Stimulated activated CD4-positive, alpha-beta T cell treated with anti-CD3 and anti-CD28 coated beads, Interleukin-2, amount 100 ng/mL, for 4 hours (primary cell): ENCODE measurements around the gene BDKRB1.

Experiments used
- DNase-seq: peaks from one replicate; pipeline ENCODE4 v3.0.0-alpha.2; 2020; ENCODE audit warnings: low read depth

The BDKRB1 gene

DNA sequence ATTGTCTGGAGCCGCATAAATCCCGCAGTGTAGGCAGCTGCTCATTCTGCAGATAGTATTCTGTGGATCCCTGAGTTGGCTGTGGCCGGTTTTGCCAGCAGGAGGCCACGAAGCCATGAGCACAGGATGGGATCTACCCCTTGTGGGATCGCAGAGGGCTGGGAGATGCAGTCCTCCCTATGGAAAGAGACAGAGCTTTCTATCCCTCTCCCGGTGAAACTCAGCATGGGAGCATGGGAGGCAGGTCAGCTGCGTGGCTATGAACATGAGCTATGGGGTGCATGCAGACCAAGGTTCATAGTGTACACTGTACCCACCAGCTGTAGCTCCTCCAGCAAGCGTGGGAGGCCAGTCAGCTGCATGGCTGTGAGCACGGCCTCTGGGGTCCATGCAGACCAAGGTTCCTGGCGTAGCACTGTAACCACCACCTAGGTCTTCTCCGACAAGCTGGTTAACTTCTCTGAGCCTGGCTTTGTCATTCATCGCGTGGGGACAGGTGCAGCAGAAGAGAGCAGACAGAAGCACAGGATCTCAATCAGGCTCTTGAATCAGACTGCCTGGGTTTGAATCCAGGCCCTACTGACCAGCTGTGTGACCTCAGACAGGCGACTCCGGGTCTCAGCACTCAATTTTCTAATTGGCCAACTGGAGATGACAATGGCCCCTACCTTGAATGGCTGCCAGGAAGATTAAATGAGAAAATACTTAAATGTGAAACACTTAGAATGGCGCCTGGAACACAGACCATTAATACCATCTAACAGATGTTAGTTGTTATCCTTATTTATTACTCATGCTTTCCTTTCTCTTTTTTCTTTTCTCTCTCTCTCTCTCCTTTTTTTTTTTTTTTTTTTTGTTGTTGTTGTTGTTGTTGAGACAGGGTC is 6.0 kb downstream of the BDKRB1 start:
- DNase-seq: no peak

DNA sequence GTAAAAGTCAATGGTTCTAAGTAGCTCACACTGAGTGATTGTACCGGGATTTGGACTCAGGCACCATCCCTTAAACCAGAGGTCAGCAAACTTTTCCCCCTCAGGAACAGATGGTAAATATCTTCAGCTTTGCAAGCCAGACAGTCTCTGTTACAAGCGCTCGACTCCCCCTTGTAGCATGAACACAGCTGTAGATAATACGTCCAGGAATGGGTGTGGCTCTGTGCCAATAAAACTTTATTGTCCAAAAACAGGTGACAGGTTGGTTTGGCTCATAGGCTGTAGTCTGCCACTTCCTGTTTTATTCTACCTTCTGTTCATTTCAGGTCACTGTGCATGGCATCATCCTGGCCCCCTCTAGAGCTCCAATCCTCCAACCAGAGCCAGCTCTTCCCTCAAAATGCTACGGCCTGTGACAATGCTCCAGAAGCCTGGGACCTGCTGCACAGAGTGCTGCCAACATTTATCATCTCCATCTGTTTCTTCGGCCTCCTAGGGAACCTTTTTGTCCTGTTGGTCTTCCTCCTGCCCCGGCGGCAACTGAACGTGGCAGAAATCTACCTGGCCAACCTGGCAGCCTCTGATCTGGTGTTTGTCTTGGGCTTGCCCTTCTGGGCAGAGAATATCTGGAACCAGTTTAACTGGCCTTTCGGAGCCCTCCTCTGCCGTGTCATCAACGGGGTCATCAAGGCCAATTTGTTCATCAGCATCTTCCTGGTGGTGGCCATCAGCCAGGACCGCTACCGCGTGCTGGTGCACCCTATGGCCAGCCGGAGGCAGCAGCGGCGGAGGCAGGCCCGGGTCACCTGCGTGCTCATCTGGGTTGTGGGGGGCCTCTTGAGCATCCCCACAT is 7.6 kb downstream of the BDKRB1 start:
- DNase-seq: no peak

GRCh38 chr14:96264200-96264553 is 8.2 kb downstream of the BDKRB1 start:
- DNase-seq: no peak

- DNase-seq: no peak
Measured at GRCh38 chr14:96264853-96265252, 8.8 kb downstream of the BDKRB1 start.

DNA sequence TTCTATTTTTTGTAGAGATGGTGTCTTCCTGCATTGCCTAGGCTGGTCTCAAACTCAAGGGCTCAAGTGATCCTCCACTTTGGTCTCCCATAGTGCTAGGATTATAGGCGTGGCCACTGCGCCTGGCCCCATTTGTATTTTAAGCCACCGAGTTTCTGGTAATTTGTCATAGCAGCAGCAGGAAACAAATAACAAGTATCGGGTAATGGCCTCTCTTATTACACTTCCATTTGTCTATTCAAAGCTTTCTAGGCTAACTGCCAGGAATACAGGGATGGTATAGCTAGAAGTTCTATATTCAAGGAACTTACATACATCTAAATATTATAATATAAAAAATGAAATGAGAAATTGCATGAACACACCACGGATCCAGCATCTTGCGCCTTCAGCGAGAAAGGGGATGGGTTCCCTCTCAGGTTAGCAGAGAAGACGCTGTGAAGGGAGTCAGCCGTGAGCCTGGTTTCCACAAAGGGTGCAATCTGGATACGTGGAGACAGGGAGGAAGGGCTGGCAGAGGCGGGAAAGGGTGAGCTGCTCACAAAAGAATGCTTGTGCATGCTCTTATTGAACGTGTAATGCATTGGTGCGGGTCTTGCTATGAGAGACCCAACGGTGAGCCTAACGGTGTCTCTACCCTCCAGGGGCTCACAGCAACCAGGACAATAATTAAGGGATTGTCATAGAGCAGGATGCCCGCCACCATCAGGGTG is 9.5 kb downstream of the BDKRB1 start:
- no peak for DNase-seq

GRCh38 chr14:96267336-96267735 is 11.3 kb downstream of the BDKRB1 start:
- DNase-seq: no peak

GRCh38 chr14:96267916-96268315 is 11.9 kb downstream of the BDKRB1 start:
- no peak for DNase-seq

DNA sequence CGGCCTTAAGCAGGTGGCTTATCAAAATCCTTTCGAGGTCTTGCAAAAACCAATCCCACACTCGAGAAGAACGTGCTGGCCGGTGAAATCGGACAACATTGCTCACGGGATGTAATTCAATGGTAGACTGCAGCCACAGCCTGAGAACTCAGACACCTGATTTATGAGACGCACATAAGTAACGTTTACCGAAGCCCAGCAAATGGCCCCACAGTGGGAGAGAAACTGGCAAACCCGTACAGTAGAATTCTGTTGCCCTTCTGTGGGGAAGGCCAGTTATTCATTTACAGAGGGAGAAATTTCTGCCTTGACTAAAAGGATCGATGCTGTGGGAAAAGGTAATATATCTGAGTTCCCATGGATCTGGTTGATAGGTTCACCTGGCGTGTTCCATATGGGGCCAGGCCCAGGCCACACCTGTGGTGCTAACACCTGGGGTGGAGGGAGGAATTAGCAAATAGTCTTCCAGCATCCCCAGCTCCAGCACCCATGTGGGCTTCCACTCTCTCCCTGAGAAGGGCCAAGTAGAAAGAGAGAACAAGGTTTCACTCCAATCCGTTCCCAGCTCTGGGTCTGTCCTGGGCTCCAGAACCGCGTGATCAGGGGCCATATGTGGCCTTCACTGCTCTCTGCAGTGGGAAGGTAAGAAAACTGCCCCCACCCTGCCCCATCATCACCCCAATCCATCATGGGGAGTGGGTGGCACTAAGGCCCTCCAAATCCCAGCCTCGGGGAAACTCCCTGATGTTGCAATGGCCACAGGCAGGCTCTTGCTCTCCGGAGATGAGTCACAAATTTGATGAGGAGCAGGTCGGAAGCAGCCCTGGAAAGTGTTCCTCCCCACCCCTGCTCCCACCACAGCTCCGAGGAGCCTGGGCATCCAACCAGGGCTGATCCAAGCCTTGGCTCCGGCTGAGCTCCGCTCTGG is 12.7 kb downstream of the BDKRB1 start:
- DNase-seq: no peak

DNA sequence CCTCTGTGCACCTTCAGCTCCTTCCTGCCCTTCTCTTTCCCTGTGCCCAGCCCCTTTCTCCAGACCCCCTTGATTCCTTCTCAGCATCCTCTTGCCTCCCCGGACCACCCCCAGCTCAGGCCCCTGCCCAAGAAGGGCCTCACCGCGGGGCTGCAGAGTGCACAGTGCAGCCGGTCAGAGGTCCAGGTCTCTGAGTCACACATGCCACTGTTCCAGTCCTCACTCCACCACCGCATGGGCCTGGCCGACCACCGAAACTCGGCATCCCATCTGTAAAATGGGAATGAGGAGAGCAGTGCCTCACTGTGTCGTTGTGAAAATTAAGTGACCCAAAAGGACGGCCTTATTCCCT is 13.3 kb downstream of the BDKRB1 start:
- no peak for DNase-seq

DNA sequence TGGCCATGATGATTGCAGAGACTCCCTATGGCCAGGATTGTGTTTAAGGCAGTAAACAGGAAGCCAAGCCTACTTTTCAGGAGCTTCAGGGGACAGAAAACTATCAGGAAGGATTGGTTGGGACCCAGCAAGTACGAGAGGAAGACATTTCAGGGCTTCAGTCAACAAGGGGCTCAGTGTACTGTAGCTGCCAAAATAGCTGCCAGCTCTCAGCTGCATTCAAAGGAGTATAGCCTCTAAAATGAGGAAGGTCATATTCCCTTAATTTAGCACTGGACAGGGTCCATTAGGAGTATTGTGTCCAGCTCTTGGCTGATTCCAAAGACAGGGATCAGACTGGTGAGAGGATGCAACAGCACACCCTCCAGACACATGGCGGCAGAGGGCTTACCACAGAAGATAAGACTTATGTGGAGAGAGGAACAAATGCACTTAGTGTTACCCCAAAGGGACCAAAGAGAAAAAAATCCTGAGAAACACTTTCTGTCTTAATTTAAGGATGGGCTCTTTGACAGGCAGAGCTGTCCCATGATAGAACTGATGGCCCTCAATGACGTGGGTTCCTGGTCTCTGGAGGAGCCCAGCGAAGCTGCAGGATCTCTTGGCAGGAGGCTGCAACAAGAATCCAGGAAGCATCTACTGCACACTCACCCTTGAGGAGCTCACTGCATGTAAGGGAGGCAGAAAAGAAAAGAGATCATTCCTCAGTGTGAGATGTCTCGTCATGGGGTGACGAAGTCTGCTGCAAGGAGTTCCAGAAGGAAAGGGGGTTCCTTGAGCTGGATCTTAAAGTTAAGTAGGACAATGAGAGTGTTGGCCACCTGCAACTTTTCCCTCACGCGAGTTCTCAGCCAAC is 14.8 kb downstream of the BDKRB1 start:
- no peak for DNase-seq

DNA sequence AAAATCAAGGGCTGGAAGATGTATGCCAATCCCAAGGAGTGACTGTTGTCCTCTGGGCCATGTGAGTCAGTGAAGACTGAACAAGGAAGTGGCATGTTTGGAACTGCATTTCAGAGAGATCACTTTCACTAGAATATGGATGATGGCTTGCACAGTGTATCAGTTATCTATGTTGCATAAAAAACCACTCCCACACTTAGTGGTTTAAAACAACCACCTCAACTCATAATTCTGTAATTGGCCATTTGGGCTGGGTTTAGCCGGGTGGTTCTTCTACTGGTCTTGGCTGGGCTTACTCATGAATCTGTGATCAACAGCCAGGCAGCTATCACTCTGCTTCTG is 15.4 kb downstream of the BDKRB1 start:
- DNase-seq: no peak

DNA sequence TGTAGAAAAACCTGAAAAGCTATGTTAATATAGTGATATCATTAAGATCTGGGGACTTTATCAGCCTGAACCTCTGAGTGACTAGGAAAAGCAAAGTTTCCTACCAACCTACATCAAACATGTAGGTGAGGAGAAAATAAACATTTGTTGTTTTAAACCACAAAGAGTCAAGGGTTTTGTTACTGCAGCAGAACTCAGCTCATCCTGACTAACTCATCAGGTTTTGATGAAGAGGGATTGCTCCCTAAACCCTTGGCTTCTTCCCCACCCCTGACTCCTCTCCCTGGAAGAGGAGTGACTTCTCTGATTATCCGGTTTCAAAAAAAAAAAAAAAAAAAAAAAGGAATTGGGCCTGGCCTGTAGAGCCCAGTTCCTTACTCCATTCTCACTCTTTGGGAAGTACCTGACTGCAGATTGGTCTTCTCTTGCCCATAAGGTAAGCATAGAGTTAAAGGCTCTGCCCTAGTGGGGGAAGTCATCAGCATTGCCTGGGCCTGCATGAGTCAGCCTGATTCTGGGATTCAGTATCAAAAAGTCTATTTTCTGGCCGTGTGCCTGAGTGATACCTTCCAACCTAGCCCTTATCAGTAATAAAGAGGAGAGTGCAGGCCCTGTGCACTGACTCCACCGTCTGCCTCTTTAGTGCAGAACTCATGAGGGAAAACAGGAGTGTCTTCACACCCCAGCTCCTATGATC is 16.9 kb downstream of the BDKRB1 start:
- DNase-seq: no peak

- no peak for DNase-seq
Measured at GRCh38 chr14:96273629-96274028, 17.6 kb downstream of the BDKRB1 start.

GRCh38 chr14:96274122-96274521 is 18.1 kb downstream of the BDKRB1 start:
- DNase-seq: no peak

- DNase-seq: no peak
Measured at GRCh38 chr14:96274543-96274942, 18.5 kb downstream of the BDKRB1 start.

DNA sequence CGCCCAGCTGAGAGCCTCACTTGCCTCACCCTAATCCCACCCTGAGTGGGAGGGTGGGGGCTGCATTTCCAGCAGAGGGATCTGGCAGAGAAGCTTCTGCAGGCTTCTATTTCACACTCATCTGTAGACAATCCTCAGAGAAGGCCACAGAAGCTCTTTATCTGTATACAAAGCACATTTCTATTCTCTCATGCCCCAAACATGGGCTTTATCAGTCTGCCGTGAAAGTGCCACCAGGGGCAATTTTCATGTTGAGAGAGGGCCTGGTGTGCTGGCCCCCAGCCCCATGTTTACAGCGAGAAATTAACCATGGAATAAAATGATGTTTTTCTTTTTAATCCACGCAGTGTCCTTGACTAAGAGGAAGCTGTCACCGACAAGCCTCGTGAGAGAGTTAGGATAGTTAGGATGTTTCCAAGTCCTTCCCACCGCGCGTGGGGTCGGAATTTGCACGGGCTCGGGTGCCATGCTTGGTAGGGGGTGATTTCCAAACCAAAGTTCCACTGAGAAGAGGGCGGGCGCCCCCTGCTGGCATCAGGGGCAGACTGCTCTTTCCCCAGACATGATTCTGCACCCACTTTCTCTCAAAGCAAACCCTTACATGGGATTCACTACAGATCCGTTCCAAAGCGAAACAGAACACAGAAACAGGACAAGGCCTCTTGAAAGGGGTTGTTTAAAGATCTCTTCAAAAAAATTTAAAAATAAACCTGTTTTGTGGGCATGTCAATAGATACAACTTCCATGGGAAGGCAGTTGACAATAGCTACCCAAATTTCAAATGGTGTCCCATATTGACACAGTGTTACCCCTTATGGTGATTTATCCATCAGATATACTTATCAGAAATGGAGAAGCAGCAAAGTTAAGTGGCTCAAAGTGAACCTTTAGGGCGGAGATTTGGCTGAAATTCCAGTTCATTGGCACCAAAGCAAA is 19.4 kb downstream of the BDKRB1 start:
- peak; percentile 45 for DNase-seq

DNA sequence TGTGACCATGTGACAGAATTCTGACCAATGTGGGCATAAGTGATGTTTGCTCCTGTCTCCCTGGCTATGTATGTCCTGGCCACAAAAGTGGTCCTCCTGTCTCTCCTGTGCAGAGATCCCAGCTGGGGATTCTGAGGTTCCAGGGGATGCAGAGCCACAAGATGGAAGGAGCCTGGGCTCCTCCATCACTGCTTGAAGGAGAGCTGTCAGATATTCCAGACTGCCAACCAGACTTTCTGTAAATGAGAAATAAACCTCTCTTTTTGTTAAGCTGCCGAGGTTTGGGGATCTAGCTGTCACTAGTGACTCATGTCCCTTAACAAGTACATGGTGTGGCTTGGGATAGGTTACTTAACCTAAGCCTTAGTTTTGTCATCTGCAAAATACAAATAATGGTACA is 21.9 kb downstream of the BDKRB1 start:
- no peak for DNase-seq

DNA sequence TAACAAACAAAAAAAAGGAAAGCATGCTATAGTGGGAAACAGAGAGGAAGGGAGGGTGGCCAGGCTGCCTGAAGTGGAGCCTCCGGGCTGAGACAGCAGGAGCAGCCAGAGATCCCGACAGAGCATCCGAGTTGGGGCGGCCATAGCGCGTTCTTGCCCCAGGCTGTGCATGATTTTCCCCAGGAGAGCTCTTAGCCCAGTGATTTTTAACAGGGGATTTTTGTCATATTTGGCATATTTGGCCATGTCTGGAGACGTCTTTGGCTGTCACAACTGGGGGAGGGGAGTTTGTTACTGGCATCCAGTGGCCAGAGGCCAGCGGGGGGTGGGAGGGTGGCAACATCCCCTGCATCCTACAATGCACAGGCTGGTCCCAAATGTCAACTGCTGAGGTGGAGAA is 23.6 kb downstream of the BDKRB1 start:
- no peak for DNase-seq

GRCh38 chr14:96280104-96280503 is 24.1 kb downstream of the BDKRB1 start:
- no peak for DNase-seq
